GM12878 (cell line): Measurements from ENCODE around the gene STAT3. TPM values are rescaled to one million over a fixed set of nuclear protein-coding genes. Genes with fewer than 3 reads are reported as not detected.

ENCODE experiments used
- ATAC-seq: fragments of 200-7000 bp; cut with Tn5 transposase; 3 replicates; pipeline ENCODE4 v1.9.1; 2020; ENCODE audit warnings: mild to moderate bottlenecking, moderate library complexity
- BruUV-seq: library from RNA; stranded (reverse); fragments of 400-500 nt; replicated peaks from 2 replicates; lab custom pipeline; 2021; lab: Mats Ljungman, UMichigan
- CTCF ChIA-PET: fragments of 300-600 bp; sonication (Branson Sonifier 250); formaldehyde crosslinking; extraction: SDS; loops from one replicate; lab custom pipeline; 2021; ENCODE audit warnings: inconsistent platforms; lab: Yijun Ruan, JAX
- POLR2A ChIA-PET: fragments of 350-600 bp; formaldehyde crosslinking; extraction: SDS; loops from one replicate; lab custom pipeline; 2021; ENCODE audit warnings: inconsistent platforms; lab: Charles Lee
- RAD21 ChIA-PET: fragments of 300-600 bp; sonication (Branson Sonifier 250); formaldehyde crosslinking; loops from one replicate; lab custom pipeline; 2023; ENCODE audit warnings: antibody characterized with exemption; ENCODE audit not compliant: unreplicated experiment; lab: Charles Lee
- SMC1A ChIA-PET: fragments of 300-600 bp; sonication (Branson Sonifier 250); formaldehyde crosslinking; loops from one replicate; lab custom pipeline; 2023; ENCODE audit not compliant: unreplicated experiment, uncharacterized antibody; lab: Charles Lee
- DNase-seq: peaks from one replicate; pipeline ENCODE4 v3.0.0-alpha.2; 2011; ENCODE audit warnings: low read depth, low spot score
- FAIRE-seq: peaks from 3 replicates; lab custom pipeline; 2011; peaks lifted over from hg19 to GRCh38; lab: Jason Lieb, UNC
- H2AFZ ChIP-seq: 2 replicates; pipeline ENCODE4 v1.6.0; 2011; ENCODE audit warnings: low read depth, low read length, control low read depth; ENCODE audit not compliant: control insufficient read depth
- H3K27ac ChIP-seq: 2 replicates; pipeline ENCODE4 v1.5.1; 2011; ENCODE audit warnings: control low read depth; ENCODE audit not compliant: control insufficient read depth, insufficient read depth
- H3K27me3 ChIP-seq, 2 experiments: replicated peaks in 1 of 2; 2 replicates each; pipeline versions ENCODE4 v1.6.0 to v1.6.1; 2011; ENCODE audit warnings: low read length in 1 of 2; ENCODE audit not compliant: control insufficient read depth in 2 of 2, insufficient read depth in 2 of 2
- H3K36me3 ChIP-seq, 2 experiments: 2 replicates each; pipeline ENCODE4 v1.5.1; 2011; ENCODE audit warnings: low read length in 1 of 2; ENCODE audit not compliant: control insufficient read depth in 2 of 2, insufficient read depth in 2 of 2
- H3K4me1 ChIP-seq: 2 replicates; pipeline ENCODE4 v1.6.1; 2011; ENCODE audit warnings: mild to moderate bottlenecking, low read length, moderate library complexity, mixed read lengths; ENCODE audit not compliant: control insufficient read depth, insufficient read depth
- H3K4me2 ChIP-seq: 2 replicates; pipeline ENCODE4 v1.6.0; 2011; ENCODE audit warnings: control low read depth; ENCODE audit not compliant: control insufficient read depth, insufficient read depth
- H3K4me3 ChIP-seq: fragments of 200-600 bp; sonication (generic); 2 replicates; pipeline ENCODE4 v1.5.1; 2016
- H3K79me2 ChIP-seq: 2 replicates; pipeline ENCODE4 v1.6.0; 2011; ENCODE audit warnings: low read length; ENCODE audit not compliant: control insufficient read depth, insufficient read depth
- H3K9ac ChIP-seq: 2 replicates; pipeline ENCODE4 v1.8.0; 2011; ENCODE audit warnings: low read length, control low read depth, mixed read lengths; ENCODE audit not compliant: control insufficient read depth, insufficient read depth
- H3K9me3 ChIP-seq: replicated peaks from 3 replicates; pipeline ENCODE4 v1.5.1; 2011; ENCODE audit warnings: mild to moderate bottlenecking, low read length; ENCODE audit not compliant: control insufficient read depth, insufficient read depth
- H4K20me1 ChIP-seq: 2 replicates; pipeline ENCODE4 v1.6.0; 2011; ENCODE audit not compliant: control insufficient read depth, insufficient read depth
- BCL11A ChIP-seq: IDR thresholded peaks from 2 replicates; pipeline ENCODE4 v1.6.1; 2011; ENCODE audit warnings: low read depth, low read length
- LARP7 ChIP-seq: fragments of 450-650 bp; IDR thresholded peaks from 2 replicates; pipeline ENCODE4 v1.6.1; 2017; ENCODE audit warnings: mild to moderate bottlenecking
- MEF2B ChIP-seq: fragments of 450-650 bp; IDR thresholded peaks from 2 replicates; pipeline ENCODE4 v1.6.1; 2018; ENCODE audit warnings: mild to moderate bottlenecking, moderate library complexity; ENCODE audit not compliant: partially characterized antibody, poor library complexity, severe bottlenecking
- MTA3 ChIP-seq: IDR thresholded peaks from 2 replicates; pipeline ENCODE4 v1.6.1; 2012; ENCODE audit warnings: low read length, inconsistent platforms, borderline replicate concordance
- NRF1 ChIP-seq: conservative IDR thresholded peaks from 2 replicates; pipeline ENCODE4 v1.6.1; 2011; ENCODE audit warnings: mild to moderate bottlenecking, low read depth, low read length, improper control_type of control experiment
- PAX5 ChIP-seq: IDR thresholded peaks from 2 replicates; pipeline ENCODE4 v1.6.1; 2011; ENCODE audit warnings: low read depth, low read length, borderline replicate concordance
- RAD21 ChIP-seq: IDR thresholded peaks from 2 replicates; pipeline ENCODE4 v1.6.1; 2011; ENCODE audit warnings: mild to moderate bottlenecking, low read depth, low read length, moderate library complexity; ENCODE audit not compliant: insufficient read depth
- SP1 ChIP-seq: IDR thresholded peaks from one replicate; pipeline ENCODE4 v1.6.1; 2011; ENCODE audit warnings: low read depth, low read length
- SUPT20H ChIP-seq: IDR thresholded peaks from 2 replicates; pipeline ENCODE4 v1.6.1; 2011; ENCODE audit warnings: low read depth, mild to moderate bottlenecking, low read length, moderate library complexity, borderline replicate concordance; ENCODE audit not compliant: control insufficient read depth
- YBX1 ChIP-seq: fragments of 450-650 bp; IDR thresholded peaks from 2 replicates; pipeline ENCODE4 v1.6.1; 2016; ENCODE audit warnings: antibody characterized with exemption
- YY1 ChIP-seq: IDR thresholded peaks from 2 replicates; pipeline ENCODE4 v1.6.1; 2011; ENCODE audit warnings: low read depth, mild to moderate bottlenecking, low read length
- WGBS: methylation state at CpG from one replicate; pipeline ENCODE4 v1.1.6; 2016; ENCODE audit warnings: low lambda C conversion rate; ENCODE audit not compliant: insufficient replicate concordance, insufficient coverage; ENCODE audit errors: missing lambda C conversion rate; 5-methylcytosine and 5-hydroxymethylcytosine counted together
- in situ Hi-C: fragments of 300-500 bp; cut with MboI; formaldehyde crosslinking; loops from 9 replicates; pipeline ENCODE4 v1.14.3; 2018; ENCODE audit warnings: mixed read lengths
- intact Hi-C: fragments of 100-400 bp; cut with micrococcal nuclease; formaldehyde crosslinking; loops from one replicate; pipeline ENCODE4 v1.14.2; 2022; ENCODE audit not compliant: unreplicated experiment
- polyA plus RNA-seq, 11 experiments: library from polyadenylated mRNA; depleted of rRNA in 4 of 11; unstranded in 6 of 11; stranded (reverse) in 5 of 11; fragments of >200 nt; fragmentation: Nextera tagmentation in 4 of 11; fragmentation: Illumina TruSeq in 1 of 11; extraction: Ambion mirVana in 4 of 11; extraction: Trizol in 1 of 11; gene quantifications; 1 replicate in 1 of 11; 2 replicates in 10 of 11; pipeline versions ENCODE4 v1.2.1 to v1.2.3, GENCODE V29; 2011 to 2016; ENCODE audit warnings: inconsistent platforms in 2 of 11, missing spikeins in 2 of 11, low read depth in 1 of 11
- total RNA-seq, 4 experiments: library from RNA; depleted of rRNA in 3 of 4; stranded (reverse); fragments of >200 nt in 3 of 4; fragmentation: Illumina TruSeq in 1 of 4; extraction: Trizol in 1 of 4; gene quantifications; 2 replicates each; pipeline versions ENCODE4 v1.2.1 to v1.2.3, GENCODE V29; 2013 to 2021
- TF ChIP-seq, protein P1 (sequence below): IDR thresholded peaks from 2 replicates; pipeline ENCODE4 v1.6.1; 2012; ENCODE audit warnings: improper control_type of control experiment, low read depth, low read length; ENCODE audit not compliant: insufficient replicate concordance

The STAT3 gene
- total and polyA plus RNA-seq, 10 of the 15 experiments (the other 5 are each of a cell fraction or from before 2014, with no cell fraction given), result 18.4 to 96.4 (median 60.9) TPM

DNA sequence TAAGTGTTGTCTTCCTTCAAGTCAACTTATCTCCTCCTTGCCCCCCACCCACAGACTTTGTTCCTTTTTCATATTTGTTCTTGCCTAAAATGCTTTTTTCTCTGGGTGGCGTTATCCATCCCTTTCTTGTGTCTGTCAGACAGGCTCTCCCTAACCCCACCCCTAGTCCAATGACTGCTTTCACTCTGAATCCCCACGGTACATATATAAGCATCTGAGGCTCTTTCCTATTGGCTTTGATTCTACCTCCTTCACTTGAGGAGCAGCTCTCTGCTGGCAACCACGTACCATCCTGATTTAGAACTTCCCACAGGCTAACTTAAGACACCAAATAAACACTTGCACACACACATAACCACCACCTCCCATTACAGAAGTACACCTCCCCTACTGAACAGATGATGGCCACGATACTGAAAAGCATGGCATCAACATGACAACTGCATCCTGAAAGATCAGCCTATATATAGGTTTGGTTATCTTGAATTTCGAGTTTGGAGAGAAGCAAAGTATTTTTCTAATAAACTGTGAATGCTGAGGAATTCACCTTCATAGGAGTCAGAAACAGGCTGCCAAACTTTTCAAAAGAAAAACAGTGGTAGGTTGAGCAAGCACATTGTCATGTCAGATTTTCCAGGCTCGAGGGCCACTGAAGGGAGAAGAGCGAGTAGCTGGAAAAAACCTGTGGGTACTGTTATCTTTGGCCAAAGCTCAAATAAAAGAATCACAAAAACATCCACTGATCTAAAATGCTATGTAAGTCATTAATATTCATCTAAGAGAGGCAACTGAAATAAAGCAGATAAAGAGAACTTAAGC, 24.3 kb downstream of the STAT3 start:
- Histone ChIP-seq H3K27ac (peak overlapping the region; percentile 44; the same call in 1 of the 2 replicates), H3K36me3 (no peaks in the 10 kb centered on the region), H3K4me1 (peaks cover 33% of the 10 kb centered on the region), H3K27me3 (no peaks in the 10 kb centered on the region), H2AFZ (no peak overlapping the region), H3K79me2 (peaks cover 84% of the 10 kb centered on the region), H3K9me3 (peaks cover 2% of the 10 kb centered on the region; the same call in 2 of the 3 replicates), H3K4me3 (peak overlapping the region; percentile 20; the same call in 1 of the 2 replicates), H3K4me2 (peak overlapping the region; percentile 54; the same call in 1 of the 2 replicates), H4K20me1 (peaks cover 7% of the 10 kb centered on the region), H3K9ac (no peak overlapping the region)
- in situ Hi-C loops (no loop called here), intact Hi-C loops (no loop called here)
- BruUV-seq, result no TSS peak
- no peak for ATAC-seq
- RAD21 ChIA-PET, result interaction anchor here (0.7 kb wide), 1 partner anchor 44 kb away, joined by 3 read pairs; no protein-coding TSS in a partner anchor
- POLR2A ChIA-PET, result interaction anchor here (0.6 kb wide), 2 partner anchors 8 to 583 kb away, joined by 3 to 4 read pairs; no protein-coding TSS in a partner anchor
- CTCF ChIA-PET, result interaction anchor here (0.6 to 2.2 kb wide), 2 partner anchors 10 to 83 kb away, joined by 3 to 5 read pairs; no protein-coding TSS in a partner anchor
- no peak for FAIRE-seq
- DNase-seq, result no peak
- SMC1A ChIA-PET, result interaction anchor here (0.6 to 1.7 kb wide), 3 partner anchors 10 to 21 kb away, joined by 3 to 4 read pairs (median 3); no protein-coding TSS in a partner anchor
- TF ChIP-seq NRF1 (no peak), LARP7 (no peak), YBX1 (no peak), MEF2B (no peak), PAX5 (no peak), SUPT20H (no peak), YY1 (no peak), BCL11A (no peak), SP1 (no peak), MTA3 (no peak), RAD21 (no peak)
- TF ChIP-seq, protein P1, sequence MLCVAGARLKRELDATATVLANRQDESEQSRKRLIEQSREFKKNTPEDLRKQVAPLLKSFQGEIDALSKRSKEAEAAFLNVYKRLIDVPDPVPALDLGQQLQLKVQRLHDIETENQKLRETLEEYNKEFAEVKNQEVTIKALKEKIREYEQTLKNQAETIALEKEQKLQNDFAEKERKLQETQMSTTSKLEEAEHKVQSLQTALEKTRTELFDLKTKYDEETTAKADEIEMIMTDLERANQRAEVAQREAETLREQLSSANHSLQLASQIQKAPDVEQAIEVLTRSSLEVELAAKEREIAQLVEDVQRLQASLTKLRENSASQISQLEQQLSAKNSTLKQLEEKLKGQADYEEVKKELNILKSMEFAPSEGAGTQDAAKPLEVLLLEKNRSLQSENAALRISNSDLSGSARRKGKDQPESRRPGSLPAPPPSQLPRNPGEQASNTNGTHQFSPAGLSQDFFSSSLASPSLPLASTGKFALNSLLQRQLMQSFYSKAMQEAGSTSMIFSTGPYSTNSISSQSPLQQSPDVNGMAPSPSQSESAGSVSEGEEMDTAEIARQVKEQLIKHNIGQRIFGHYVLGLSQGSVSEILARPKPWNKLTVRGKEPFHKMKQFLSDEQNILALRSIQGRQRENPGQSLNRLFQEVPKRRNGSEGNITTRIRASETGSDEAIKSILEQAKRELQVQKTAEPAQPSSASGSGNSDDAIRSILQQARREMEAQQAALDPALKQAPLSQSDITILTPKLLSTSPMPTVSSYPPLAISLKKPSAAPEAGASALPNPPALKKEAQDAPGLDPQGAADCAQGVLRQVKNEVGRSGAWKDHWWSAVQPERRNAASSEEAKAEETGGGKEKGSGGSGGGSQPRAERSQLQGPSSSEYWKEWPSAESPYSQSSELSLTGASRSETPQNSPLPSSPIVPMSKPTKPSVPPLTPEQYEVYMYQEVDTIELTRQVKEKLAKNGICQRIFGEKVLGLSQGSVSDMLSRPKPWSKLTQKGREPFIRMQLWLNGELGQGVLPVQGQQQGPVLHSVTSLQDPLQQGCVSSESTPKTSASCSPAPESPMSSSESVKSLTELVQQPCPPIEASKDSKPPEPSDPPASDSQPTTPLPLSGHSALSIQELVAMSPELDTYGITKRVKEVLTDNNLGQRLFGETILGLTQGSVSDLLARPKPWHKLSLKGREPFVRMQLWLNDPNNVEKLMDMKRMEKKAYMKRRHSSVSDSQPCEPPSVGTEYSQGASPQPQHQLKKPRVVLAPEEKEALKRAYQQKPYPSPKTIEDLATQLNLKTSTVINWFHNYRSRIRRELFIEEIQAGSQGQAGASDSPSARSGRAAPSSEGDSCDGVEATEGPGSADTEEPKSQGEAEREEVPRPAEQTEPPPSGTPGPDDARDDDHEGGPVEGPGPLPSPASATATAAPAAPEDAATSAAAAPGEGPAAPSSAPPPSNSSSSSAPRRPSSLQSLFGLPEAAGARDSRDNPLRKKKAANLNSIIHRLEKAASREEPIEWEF, result no peak
- WGBS, result 54% methylated on average over 7 of the region's 7 CpGs
